ENCODE data around the gene GOLGA7B.

GOLGA7B gene

DNA sequence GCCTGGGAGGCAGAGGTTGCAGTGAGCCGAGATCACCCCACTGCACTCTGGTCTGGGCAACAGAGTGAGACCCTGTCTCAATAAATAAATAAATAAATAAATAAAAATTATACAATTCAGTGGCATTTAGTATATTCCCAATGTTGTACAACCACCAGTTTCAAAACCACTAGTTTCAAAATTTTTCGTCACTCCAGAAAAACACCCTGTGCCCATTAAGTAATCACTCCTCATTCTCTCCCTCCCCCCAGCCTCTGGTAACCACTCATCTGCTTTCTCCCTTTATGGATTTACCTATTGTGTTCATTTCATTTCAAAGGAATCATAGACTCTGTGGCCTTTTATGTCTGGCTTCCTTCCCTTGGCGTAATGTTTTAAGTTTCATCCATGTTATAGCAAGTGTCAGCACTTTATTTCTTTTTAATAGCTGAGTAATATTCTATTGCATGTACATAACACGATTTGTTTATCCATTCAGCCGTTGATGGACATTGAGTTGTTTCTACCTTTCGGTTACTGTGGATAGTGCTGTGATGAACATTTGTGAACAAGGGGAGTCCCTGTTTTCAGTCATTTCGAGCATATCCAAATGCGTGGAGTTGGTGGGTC lies 29.4 kb upstream of the GOLGA7B start:
- no peak for TF ChIP-seq CTCF (IDR thresholded peaks at IDR 0.05; ENCODE audit: extremely low read depth, insufficient read depth, missing control alignments)
- in situ Hi-C loops (cut with MboI; ENCODE audit: low pct_unique_long_range_greater_than_20kb, low sequenced_read_pairs, unreplicated experiment) = no loop called here
- no peak for DNase-seq (ENCODE audit: low spot score)

DNA sequence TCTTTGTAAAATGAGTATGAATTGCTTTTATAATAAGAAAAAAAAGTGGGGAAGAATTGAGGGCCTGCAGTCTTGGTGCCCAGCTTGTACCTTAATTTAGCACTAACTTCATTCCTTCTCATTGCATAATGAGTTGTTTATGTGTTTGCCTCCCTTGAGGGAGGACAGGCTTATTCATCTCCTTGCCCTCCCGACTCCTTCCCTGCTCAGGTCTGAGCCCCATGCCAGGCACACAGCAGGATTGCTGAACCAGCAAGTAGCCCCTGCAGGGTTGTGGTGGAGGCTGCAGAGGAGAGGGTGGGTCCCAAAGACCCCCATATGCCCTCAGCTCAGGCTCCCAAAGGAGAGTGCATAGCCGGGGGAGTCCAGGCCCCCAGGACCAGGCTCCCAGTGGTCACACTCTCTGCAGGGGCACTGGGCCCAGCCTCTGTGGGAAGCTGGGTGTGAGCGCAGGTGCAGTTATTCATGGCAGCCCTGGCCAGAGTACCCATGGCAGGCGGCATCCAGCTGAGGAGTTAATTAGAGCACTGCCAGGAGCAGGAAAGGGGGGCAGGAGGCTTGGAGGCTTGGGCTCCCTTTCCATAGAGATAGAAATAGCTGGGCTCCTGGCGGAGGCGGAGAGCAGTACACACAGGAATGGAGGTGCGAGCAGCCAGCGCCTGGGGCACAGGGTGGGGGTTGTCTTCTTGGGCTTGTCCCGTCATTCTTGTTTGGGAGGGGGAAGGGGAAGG lies 28.2 kb upstream of the GOLGA7B start:
- TF ChIP-seq CTCF (IDR thresholded peaks at IDR 0.05; ENCODE audit: extremely low read depth, insufficient read depth, missing control alignments) = no peak
- no peak for DNase-seq (ENCODE audit: low spot score)
- in situ Hi-C loops (cut with MboI; ENCODE audit: low pct_unique_long_range_greater_than_20kb, low sequenced_read_pairs, unreplicated experiment) = no loop called here

DNA sequence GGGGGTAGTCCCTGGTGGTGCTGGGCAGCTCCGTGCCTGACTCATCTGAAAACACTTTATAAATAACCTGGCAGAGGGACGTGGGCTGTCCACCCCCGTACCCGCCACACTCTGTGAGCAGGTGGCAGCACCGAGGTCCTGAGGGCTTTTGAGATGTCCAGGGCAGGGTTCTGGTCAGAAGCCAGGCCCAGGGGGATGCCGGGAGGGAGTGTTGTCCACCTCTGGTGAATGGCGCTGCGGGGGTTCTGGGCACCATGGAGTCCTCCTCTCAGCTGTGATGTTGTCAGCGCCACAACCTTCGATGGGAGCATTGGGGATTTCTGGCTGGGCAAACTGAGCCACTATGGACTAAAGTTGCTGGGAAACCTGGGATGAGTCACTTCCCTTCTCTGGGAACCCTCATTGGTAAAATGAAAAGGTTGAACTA lies 27.4 kb upstream of the GOLGA7B start:
- in situ Hi-C loops (cut with MboI; ENCODE audit: low pct_unique_long_range_greater_than_20kb, low sequenced_read_pairs, unreplicated experiment) = no loop called here

GRCh38 chr10:97823734-97824133 lies 25.9 kb upstream of the GOLGA7B start:
- in situ Hi-C loops (cut with MboI; ENCODE audit: low pct_unique_long_range_greater_than_20kb, low sequenced_read_pairs, unreplicated experiment) = no loop called here
- TF ChIP-seq CTCF (IDR thresholded peaks at IDR 0.05; ENCODE audit: extremely low read depth, insufficient read depth, missing control alignments) = no peak
- no peak for DNase-seq (ENCODE audit: low spot score)

More for the DNA sequence above, 27.4 kb upstream of the GOLGA7B start:
- DNase-seq (ENCODE audit: low spot score) = no peak
- no peak for TF ChIP-seq CTCF (IDR thresholded peaks at IDR 0.05; ENCODE audit: extremely low read depth, insufficient read depth, missing control alignments)

DNA sequence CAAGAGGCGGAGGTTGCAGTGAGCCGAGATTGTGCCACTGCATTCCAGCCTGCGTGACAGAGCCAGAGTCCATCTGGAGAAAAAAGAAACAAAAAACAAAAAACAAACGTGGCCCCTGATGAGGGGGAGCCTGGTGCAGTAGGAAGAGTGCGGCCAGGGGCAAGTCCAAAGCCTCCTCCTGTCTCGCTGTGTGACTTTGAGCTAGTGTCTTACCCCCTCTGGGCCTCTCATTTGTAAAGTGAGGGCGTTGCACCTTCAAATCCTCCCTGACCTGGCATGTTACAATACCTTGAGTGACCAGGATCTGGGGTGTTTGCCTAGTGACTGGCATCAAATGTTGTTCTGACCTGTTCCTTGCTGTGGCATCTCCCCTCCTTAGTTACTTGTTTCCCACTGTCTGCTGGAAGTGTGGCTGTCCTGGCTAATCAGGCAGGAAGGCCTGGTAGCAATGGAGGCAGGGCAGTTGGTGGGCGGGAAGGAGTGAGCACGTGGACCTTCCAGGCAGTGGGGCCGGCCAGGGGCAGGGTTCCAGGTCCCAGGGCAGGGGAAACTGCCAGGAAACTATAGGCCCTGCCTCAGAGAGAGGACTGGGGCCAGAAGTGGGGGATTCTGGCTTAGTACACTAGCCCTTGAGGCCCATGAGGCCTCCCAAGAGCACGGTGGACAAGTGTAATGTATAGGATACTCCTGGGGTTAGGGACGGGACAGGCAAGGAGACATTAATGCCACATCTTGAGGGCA lies 24.5 kb upstream of the GOLGA7B start:
- no peak for TF ChIP-seq CTCF (IDR thresholded peaks at IDR 0.05; ENCODE audit: extremely low read depth, insufficient read depth, missing control alignments)
- in situ Hi-C loops (cut with MboI; ENCODE audit: low pct_unique_long_range_greater_than_20kb, low sequenced_read_pairs, unreplicated experiment) = no loop called here
- no peak for DNase-seq (ENCODE audit: low spot score)

DNA sequence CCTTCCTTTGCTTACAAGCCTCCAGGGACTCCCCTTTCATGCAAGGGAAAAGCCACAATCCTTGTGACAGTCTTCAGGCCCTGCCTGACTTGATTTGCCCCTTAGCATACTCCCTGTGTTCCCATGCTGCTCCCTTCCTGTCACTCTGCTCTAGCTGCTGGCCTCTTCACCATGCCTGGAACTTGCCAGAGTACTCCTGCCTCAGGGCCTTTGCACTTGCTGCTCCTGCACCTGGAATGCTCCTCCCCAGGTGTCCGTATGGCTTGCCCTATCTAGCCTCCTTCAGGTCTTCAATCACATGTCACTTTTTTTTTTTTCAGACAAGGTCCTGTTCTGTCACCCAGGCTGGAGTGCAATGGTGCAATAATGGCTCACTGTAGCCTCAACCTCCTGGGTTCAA lies 22.8 kb upstream of the GOLGA7B start:
- TF ChIP-seq CTCF (IDR thresholded peaks at IDR 0.05; ENCODE audit: extremely low read depth, insufficient read depth, missing control alignments) = no peak
- no peak for DNase-seq (ENCODE audit: low spot score)
- in situ Hi-C loops (cut with MboI; ENCODE audit: low pct_unique_long_range_greater_than_20kb, low sequenced_read_pairs, unreplicated experiment) = no loop called here
